ENCODE results near the gene DIPK1C. TPM values are rescaled to one million over a fixed set of nuclear protein-coding genes. Genes with fewer than 3 reads are reported as not detected.

DIPK1C gene
- total and polyA plus RNA-seq, 10 of the 15 experiments (the other 5 are each of a cell fraction or from before 2014, with no cell fraction given) = not detected

GRCh38 chr18:74495581-74496507, 38.7 kb upstream of the DIPK1C start, which contains the start of gene CNDP2 (continued):
- TF ChIP-seq BHLHE40 (IDR thresholded peaks at IDR 0.05; ENCODE audit: borderline replicate concordance in 1 of 2, low read depth in 2 of 2, low read length in 1 of 2) (peak; percentile 4 to 32; a peak in 2 of 4 replicates), RELB (IDR thresholded peaks at IDR 0.05; ENCODE audit: low read depth) (peak; percentile 65), SREBF1 (IDR thresholded peaks at IDR 0.05; ENCODE audit: low read length) (no peak), NFIC (IDR thresholded peaks at IDR 0.05; ENCODE audit: low read depth, low read length) (no peak), PML (IDR thresholded peaks at IDR 0.05; ENCODE audit: low read length) (no peak), RCOR1 (conservative IDR thresholded peaks at IDR 0.05; ENCODE audit: low read depth, low read length) (0 out of 2 replicates have a peak, but pooled peaks have one; percentile 25), SMARCA5 (IDR thresholded peaks at IDR 0.05) (no peak; the same call in 1 of the 2 replicates), EED (IDR thresholded peaks at IDR 0.05; ENCODE audit: low read depth) (peak; percentile 74), TBL1XR1 (IDR thresholded peaks at IDR 0.05; ENCODE audit: low read depth, low read length) (peak; percentile 13; the same call in 1 of the 2 replicates), SMAD5 (IDR thresholded peaks at IDR 0.05; ENCODE audit: low read depth) (peak; percentile 69), EZH2 (IDR thresholded peaks at IDR 0.05; ENCODE audit: borderline replicate concordance, control insufficient read depth, low read depth, low read length) (no peak), E2F8 (IDR thresholded peaks at IDR 0.05; ENCODE audit: low read depth, partially characterized antibody) (no peak), ZBTB33 (IDR thresholded peaks at IDR 0.05) (no peak), PAX5 (IDR thresholded peaks at IDR 0.05; ENCODE audit: borderline replicate concordance, low read depth, low read length) (0 out of 2 replicates have a peak, but pooled peaks have one; percentile 52), KDM1A (IDR thresholded peaks at IDR 0.05; ENCODE audit: borderline replicate concordance) (no peak), POLR2A (IDR thresholded peaks at IDR 0.05; ENCODE audit: low read depth, low read length) (peak; percentile 86), WRNIP1 (IDR thresholded peaks at IDR 0.05; ENCODE audit: borderline replicate concordance, low read depth, low read length) (no peak), ZNF24 (IDR thresholded peaks at IDR 0.05) (no peak), CBX5 (IDR thresholded peaks at IDR 0.05; ENCODE audit: low read depth) (no peak), BACH1 (IDR thresholded peaks at IDR 0.05; ENCODE audit: borderline replicate concordance) (no peak), SPI1 (IDR thresholded peaks at IDR 0.05; ENCODE audit: borderline replicate concordance, insufficient read depth, low read depth, low read length) (peak; percentile 57; the same call in 1 of the 2 replicates), CHD1 (IDR thresholded peaks at IDR 0.05; ENCODE audit: low read depth, low read length) (no peak), MAX (IDR thresholded peaks at IDR 0.05; ENCODE audit: low read depth, low read length) (peak; percentile 84), FOXM1 (IDR thresholded peaks at IDR 0.05; ENCODE audit: low read depth, low read length) (no peak)
